Heart right ventricle (tissue), 16 donors: ENCODE measurements around the gene DPYSL3. TPM values are rescaled to one million over a fixed set of nuclear protein-coding genes. Genes with fewer than 3 reads are reported as not detected.

ENCODE experiments used
- ATAC-seq, 8 donors: fragments of 200-7000 bp; cut with Tn5 transposase; one replicate each; pipeline ENCODE4 v1.9.1; 2020; ENCODE audit warnings: mild to moderate bottlenecking in 8 of 8, moderate library complexity in 8 of 8, moderate number of reproducible peaks in 1 of 8
- DNase-seq, 2 donors: peaks; one replicate each; pipeline ENCODE4 v3.0.0-alpha.2; 2020
- H3K27ac ChIP-seq, 10 donors: fragments of 200-600 bp; sonication (generic) in 2 of 10; one replicate each; pipeline versions ENCODE4 v1.5.0 to v1.8.0; 2020 to 2022; ENCODE audit warnings: mild to moderate bottlenecking in 3 of 10
- H3K27me3 ChIP-seq, 7 donors: fragments of 200-600 bp; one replicate each; pipeline ENCODE4 v1.8.0; 2021 to 2022; ENCODE audit warnings: mild to moderate bottlenecking in 2 of 7
- H3K36me3 ChIP-seq, 9 donors: fragments of 200-600 bp; sonication (generic) in 1 of 9; one replicate each; pipeline versions ENCODE4 v1.5.0 to v1.8.0; 2020 to 2022; ENCODE audit warnings: mild to moderate bottlenecking in 2 of 9
- H3K4me1 ChIP-seq, 9 donors: fragments of 200-600 bp; sonication (generic) in 1 of 9; one replicate each; pipeline versions ENCODE4 v1.5.0 to v1.8.0; 2020 to 2022; ENCODE audit warnings: mild to moderate bottlenecking in 4 of 9
- H3K4me3 ChIP-seq, 10 donors: fragments of 200-600 bp; sonication (generic) in 2 of 10; one replicate each; pipeline versions ENCODE4 v1.5.0 to v1.8.0; 2020 to 2022; ENCODE audit warnings: mild to moderate bottlenecking in 7 of 10, moderate library complexity in 2 of 10
- H3K9me3 ChIP-seq, 11 donors: fragments of 200-600 bp in 10 of 11; sonication (generic) in 2 of 11; one replicate each; pipeline versions ENCODE4 v1.5.0 to v1.8.0; 2013 to 2022; ENCODE audit warnings: mild to moderate bottlenecking in 2 of 11, control low read depth in 1 of 11, moderate library complexity in 1 of 11
- CTCF ChIP-seq, 9 donors: fragments of 200-600 bp; sonication (generic) in 2 of 9; IDR thresholded peaks; one replicate each; pipeline versions ENCODE4 v1.5.0 to v1.8.0; 2021 to 2022; ENCODE audit warnings: antibody characterized with exemption in 9 of 9, mild to moderate bottlenecking in 5 of 9, moderate library complexity in 1 of 9
- WGBS, 2 donors: extraction: QIAGEN DNeasy Blood & Tissue Kit; methylation state at CpG; one replicate each; pipeline ENCODE4 v1.1.7; 2013; ENCODE audit warnings: inconsistent platforms in 1 of 2; 5-methylcytosine and 5-hydroxymethylcytosine counted together
- intact Hi-C, 10 donors: fragments of 100-400 bp; cut with DNase I; formaldehyde crosslinking; loops; one replicate each; pipeline versions ENCODE4 v1.11.1 to v1.14.2; 2022
- polyA plus RNA-seq, 2 donors: library from polyadenylated mRNA; stranded (reverse); fragments of 200-250 nt; gene quantifications; one replicate each; pipeline ENCODE4 v1.2.3, GENCODE V29; 2013
- total RNA-seq, 10 donors: library from RNA; stranded (reverse); fragmentation: NEBNext Ultra II Directional in 3 of 10; extraction: Animal tissue kit (Norgen Biotek cat#: 25700) in 3 of 10; gene quantifications; one replicate each; pipeline versions ENCODE4 v1.2.1 to v1.2.4, GENCODE V29; 2021 to 2023
- donor health status: Arrhythmogenic right ventricular cardiomyopathy.
- donor health status: ischemic (EF 13 %, LVEDD 7.1; RV severe dilation, severe dysfunction).
- donor health status: healthy with polysubstance abuse.
- donor health status: DM: no; HTN: yes; CAD: no.
- donor health status: DM: no; HTN: no; CAD: no.
- donor health status: ischemic (EF 25% LVEDD 6.9; RV normal size, moderate dysfunction).
- donor health status: ischemic (EF 25% LVEDD 5.7; RV mildly dilated, moderate dysfunction).
- donor health status: healthy.
- donor health status: DM: yes; HTN: yes; CAD: no.
- donor health status: Ischemic cardiomyopathy.
- donor health status: ischemic (EF 35%, LVEDD 5.7; RV mildly dilated, moderate dysfunction).
- donor health status: nonischemic (EF 11% LVEDD 7.7; RV severe dilation, severe dysfunction).
- donor health status: DM: yes; HTN: yes; CAD: no.
- donor health status: PGD.
- donor health status: ischemic (EF 29% LVEDD 5.4; RV normal size, mild dysfunction).
- donor health status: nonischemic (EF 23%, LVEDD 6.1; RV moderate dilation, normal function).

Gene DPYSL3
- total and polyA plus RNA-seq, 12 donors, result 15.2 to 27.4 (median 20.3) TPM

- DNase-seq (no peak), ATAC-seq (no peak)
- Histone ChIP-seq H3K27me3 (no peaks in the 10 kb centered on the region), H3K9me3 (peaks cover 0 to 10% (median 0%) of the 10 kb centered on the region in 11 donors), H3K4me3 (no peak overlapping the region), H3K4me1 (no peaks in the 10 kb centered on the region), H3K36me3 (no peaks in the 10 kb centered on the region), H3K27ac (no peak overlapping the region)
- WGBS, 2 donors, result 83 to 85% methylated on average over 5 of the region's 5 CpGs
- intact Hi-C loops, result no loop called here
- no peak for TF ChIP-seq CTCF (IDR thresholded peaks at IDR 0.05)
These were observed 134.7 kb downstream of the DPYSL3 start for GRCh38 chr5:147375151-147375550.

GRCh38 chr5:147373328-147373727 is 136.5 kb downstream of the DPYSL3 start:
- Histone ChIP-seq H3K4me3 (no peak overlapping the region), H3K4me1 (no peaks in the 10 kb centered on the region), H3K27me3 (no peaks in the 10 kb centered on the region), H3K9me3 (peaks cover 0 to 2% (median 0%) of the 10 kb centered on the region in 11 donors), H3K27ac (no peak overlapping the region), H3K36me3 (no peaks in the 10 kb centered on the region)
- TF ChIP-seq CTCF (IDR thresholded peaks at IDR 0.05), result no peak
- ATAC-seq, result no peak
- intact Hi-C loops, result loop anchor here in 1 of 10 donors (5.0 kb wide), 1 partner anchor 146 kb away; no protein-coding TSS in a partner anchor
- WGBS, 2 donors, result 92 to 95% methylated on average over 3 of the region's 3 CpGs
- DNase-seq, result no peak

GRCh38 chr5:147372191-147372590 is 137.7 kb downstream of the DPYSL3 start:
- WGBS, 2 donors, result 97 to 99% methylated on average over 1 of the region's 1 CpG
- H3K4me1 ChIP-seq, result no peaks in the 10 kb centered on the region
- H3K9me3 ChIP-seq, result no peaks in the 10 kb centered on the region
- TF ChIP-seq CTCF (IDR thresholded peaks at IDR 0.05), result no peak
- no peaks in the 10 kb centered on the region for H3K27me3 ChIP-seq
- ATAC-seq, result no peak
- DNase-seq, result no peak
- no peak overlapping the region for H3K4me3 ChIP-seq
- intact Hi-C loops, result loop anchor here in 1 of 10 donors (5.0 kb wide), 1 partner anchor 145 kb away; no protein-coding TSS in a partner anchor
- no peak overlapping the region for H3K27ac ChIP-seq
- no peaks in the 10 kb centered on the region for H3K36me3 ChIP-seq

- DNase-seq, result no peak
- H3K4me3 ChIP-seq, result no peak overlapping the region
- H3K36me3 ChIP-seq, result no peaks in the 10 kb centered on the region
- no peak for TF ChIP-seq CTCF (IDR thresholded peaks at IDR 0.05)
- H3K4me1 ChIP-seq, result no peaks in the 10 kb centered on the region
- intact Hi-C loops, result loop anchor here in 1 of 10 donors (5.0 kb wide), 1 partner anchor 144 kb away; no protein-coding TSS in a partner anchor
- H3K27ac ChIP-seq, result no peak overlapping the region
- no peaks in the 10 kb centered on the region for H3K27me3 ChIP-seq
- ATAC-seq, result no peak
- no peaks in the 10 kb centered on the region for H3K9me3 ChIP-seq
These were observed 138.6 kb downstream of the DPYSL3 start for GRCh38 chr5:147371290-147371689.
